ENCODE data around the gene SAMD5.

SAMD5 gene

GRCh38 chr6:147549531-147549930, 41.0 kb downstream of the SAMD5 start:
- Histone ChIP-seq H3K4me3 (replicated peaks; ENCODE audit: low read depth, low read length) (no peak overlapping the region), H3K27me3 (replicated peaks; ENCODE audit: control insufficient read depth, insufficient read depth, low read length) (no peaks in the 10 kb centered on the region), H3K36me3 (ENCODE audit: control insufficient read depth, insufficient read depth, low read length) (no peaks in the 10 kb centered on the region)
- DNase-seq (ENCODE audit: extremely low read depth, insufficient read length): no peak
- no peak for TF ChIP-seq CTCF (IDR thresholded peaks at IDR 0.05; ENCODE audit: insufficient read depth, low read length, poor library complexity, severe bottlenecking)

- no peaks in the 10 kb centered on the region for H3K36me3 ChIP-seq (ENCODE audit: control insufficient read depth, insufficient read depth, low read length)
- no peak overlapping the region for H3K4me3 ChIP-seq (replicated peaks; ENCODE audit: low read depth, low read length)
- TF ChIP-seq CTCF (IDR thresholded peaks at IDR 0.05; ENCODE audit: insufficient read depth, low read length, poor library complexity, severe bottlenecking): no peak
- DNase-seq (ENCODE audit: extremely low read depth, insufficient read length): no peak
- no peaks in the 10 kb centered on the region for H3K27me3 ChIP-seq (replicated peaks; ENCODE audit: control insufficient read depth, insufficient read depth, low read length)
Observed at GRCh38 chr6:147551976-147552375, 43.5 kb downstream of the SAMD5 start.

- no peak for DNase-seq (ENCODE audit: extremely low read depth, insufficient read length)
- Histone ChIP-seq H3K36me3 (ENCODE audit: control insufficient read depth, insufficient read depth, low read length) (no peaks in the 10 kb centered on the region), H3K27me3 (replicated peaks; ENCODE audit: control insufficient read depth, insufficient read depth, low read length) (no peaks in the 10 kb centered on the region), H3K4me3 (replicated peaks; ENCODE audit: low read depth, low read length) (no peak overlapping the region)
- no peak for TF ChIP-seq CTCF (IDR thresholded peaks at IDR 0.05; ENCODE audit: insufficient read depth, low read length, poor library complexity, severe bottlenecking)
Observed at GRCh38 chr6:147553099-147553498, 44.6 kb downstream of the SAMD5 start.

- Histone ChIP-seq H3K4me3 (replicated peaks; ENCODE audit: low read depth, low read length) (no peak overlapping the region), H3K27me3 (replicated peaks; ENCODE audit: control insufficient read depth, insufficient read depth, low read length) (no peaks in the 10 kb centered on the region), H3K36me3 (ENCODE audit: control insufficient read depth, insufficient read depth, low read length) (no peaks in the 10 kb centered on the region)
- TF ChIP-seq CTCF (IDR thresholded peaks at IDR 0.05; ENCODE audit: insufficient read depth, low read length, poor library complexity, severe bottlenecking): no peak
- no peak for DNase-seq (ENCODE audit: extremely low read depth, insufficient read length)
Observed at GRCh38 chr6:147554281-147554680, 45.8 kb downstream of the SAMD5 start.

GRCh38 chr6:147559006-147559405, 50.5 kb downstream of the SAMD5 start:
- Histone ChIP-seq H3K27me3 (replicated peaks; ENCODE audit: control insufficient read depth, insufficient read depth, low read length) (no peaks in the 10 kb centered on the region), H3K4me3 (replicated peaks; ENCODE audit: low read depth, low read length) (no peak overlapping the region), H3K36me3 (ENCODE audit: control insufficient read depth, insufficient read depth, low read length) (no peaks in the 10 kb centered on the region)
- no peak for TF ChIP-seq CTCF (IDR thresholded peaks at IDR 0.05; ENCODE audit: insufficient read depth, low read length, poor library complexity, severe bottlenecking)
- no peak for DNase-seq (ENCODE audit: extremely low read depth, insufficient read length)

- no peak for TF ChIP-seq CTCF (IDR thresholded peaks at IDR 0.05; ENCODE audit: insufficient read depth, low read length, poor library complexity, severe bottlenecking)
- Histone ChIP-seq H3K27me3 (replicated peaks; ENCODE audit: control insufficient read depth, insufficient read depth, low read length) (no peaks in the 10 kb centered on the region), H3K4me3 (replicated peaks; ENCODE audit: low read depth, low read length) (no peak overlapping the region), H3K36me3 (ENCODE audit: control insufficient read depth, insufficient read depth, low read length) (no peaks in the 10 kb centered on the region)
- no peak for DNase-seq (ENCODE audit: extremely low read depth, insufficient read length)
Observed at GRCh38 chr6:147560670-147561069, 52.2 kb downstream of the SAMD5 start.

All from GM06990 (cell line).